GM21360 (cell line): ENCODE data around the gene MAGEA6.
"Not testable (repeated sequence)": the region's sequence is repeated elsewhere in the genome, so short reads cannot be mapped to it uniquely, and the experiment has no call there.

Experiments used
- ATAC-seq: cut with Tn5 transposase; IDR thresholded peaks from one replicate; pipeline ENCODE4 v1.9.1; 2021; ENCODE audit warnings: mild to moderate bottlenecking, moderate library complexity; ENCODE audit not compliant: unreplicated experiment

The MAGEA6 gene

GRCh38 chrX:152734143-152734858 lies 35.2 kb downstream of the MAGEA6 start:
- not testable (repeated sequence) for ATAC-seq

- no peak for ATAC-seq
Measured at GRCh38 chrX:152733261-152733975, 36.1 kb downstream of the MAGEA6 start, which contains the start of the genes CSAG1 and MAGEA12. TSS of gene CSAG1 (minus strand) at chrX:152733721. CDS start at chrX:152732460, 1,261 bp downstream. TSS of gene MAGEA12 (plus strand) at chrX:152733757. CDS start at chrX:152736162, 2,405 bp downstream.

- no peak for ATAC-seq
Measured at GRCh38 chrX:152725409-152725808, 44.1 kb downstream of the MAGEA6 start.
